HepG2 (cell line): ENCODE measurements around the gene TCF7L2. TPM values are rescaled to one million over a fixed set of nuclear protein-coding genes. Genes with fewer than 3 reads are reported as not detected.

Experiments
- CHD2 ChIP-seq: IDR thresholded peaks from 2 replicates; pipeline ENCODE4 v1.6.1; 2011; ENCODE audit warnings: low read depth, low read length, improper control_type of control experiment
- CREM ChIP-seq, 2 experiments: sonication (generic) in 1 of 2; formaldehyde crosslinking in 1 of 2; IDR thresholded peaks; 2 replicates each; pipeline versions ENCODE4 v1.4.0 to v1.6.1; 2016 to 2020; ENCODE audit warnings: antibody characterized with exemption in 1 of 2, mild to moderate bottlenecking in 1 of 2, missing genetic modification reagents in 1 of 2
- FOSL2 ChIP-seq: sonication (generic); formaldehyde crosslinking; IDR thresholded peaks from 2 replicates; pipeline ENCODE4 v1.4.0; 2020; ENCODE audit warnings: missing genetic modification reagents
- FOXA3 ChIP-seq: IDR thresholded peaks from 2 replicates; pipeline ENCODE4 v1.6.1; 2016; ENCODE audit warnings: missing genetic modification reagents, missing compliant biosample characterization
- HOXA7 ChIP-seq: sonication (generic); formaldehyde crosslinking; IDR thresholded peaks from 2 replicates; pipeline ENCODE4 v1.8.1; 2022; ENCODE audit warnings: mild to moderate bottlenecking, missing genetic modification reagents, moderate library complexity
- MED8 ChIP-seq: sonication (generic); formaldehyde crosslinking; IDR thresholded peaks from 2 replicates; pipeline ENCODE4 v1.8.1; 2023; ENCODE audit warnings: mild to moderate bottlenecking, missing genetic modification reagents; ENCODE audit not compliant: insufficient replicate concordance
- RARA ChIP-seq: IDR thresholded peaks from 2 replicates; pipeline ENCODE4 v1.6.1; 2016; ENCODE audit warnings: missing genetic modification reagents, missing compliant biosample characterization
- RXRA ChIP-seq: sonication (generic); formaldehyde crosslinking; IDR thresholded peaks from 2 replicates; pipeline ENCODE4 v1.5.1; 2020; ENCODE audit warnings: missing genetic modification reagents
- SNAI1 ChIP-seq: sonication (generic); formaldehyde crosslinking; IDR thresholded peaks from 2 replicates; pipeline ENCODE4 v1.5.0; 2020; ENCODE audit warnings: mild to moderate bottlenecking, missing genetic modification reagents, borderline replicate concordance
- SP5 ChIP-seq: IDR thresholded peaks from 2 replicates; pipeline ENCODE4 v1.6.1; 2016; ENCODE audit warnings: low read depth, borderline replicate concordance
- TCF7 ChIP-seq: sonication (generic); IDR thresholded peaks from 2 replicates; pipeline ENCODE4 v1.6.1; 2016; ENCODE audit warnings: antibody characterized with exemption, low read depth
- ZBTB42 ChIP-seq: sonication (generic); formaldehyde crosslinking; IDR thresholded peaks from 2 replicates; pipeline ENCODE4 v1.5.0; 2020; ENCODE audit warnings: mild to moderate bottlenecking, missing genetic modification reagents
- ZNF543 ChIP-seq: sonication (generic); formaldehyde crosslinking; IDR thresholded peaks from 2 replicates; pipeline ENCODE4 v1.4.0; 2020; ENCODE audit warnings: mild to moderate bottlenecking, missing genetic modification reagents
- ZNF879 ChIP-seq: sonication (generic); formaldehyde crosslinking; IDR thresholded peaks from 2 replicates; pipeline ENCODE4 v1.8.1; 2023; ENCODE audit warnings: missing genetic modification reagents
- polyA plus RNA-seq, 8 experiments: library from polyadenylated mRNA; depleted of rRNA in 3 of 8; stranded (reverse) in 7 of 8; unstranded in 1 of 8; fragments of >200 nt; fragmentation: Illumina TruSeq in 4 of 8; extraction: Trizol in 4 of 8; gene quantifications; 2 replicates each; pipeline versions ENCODE4 v1.2.1 to v1.2.3, GENCODE V29; 2011 to 2016; ENCODE audit warnings: low read depth in 4 of 8, missing spikeins in 1 of 8, mixed read lengths in 1 of 8; ENCODE audit not compliant: insufficient read depth in 1 of 8
- total RNA-seq, 5 experiments: library from RNA; depleted of rRNA; stranded (reverse); fragments of >200 nt; fragmentation: Illumina TruSeq; extraction: Trizol; gene quantifications; 2 replicates each; pipeline ENCODE4 v1.2.3, GENCODE V29; 2016; ENCODE audit warnings: low read depth in 1 of 5
- TF ChIP-seq, protein P1 (sequence below): sonication (generic); formaldehyde crosslinking; IDR thresholded peaks from 2 replicates; pipeline ENCODE4 v1.4.0; 2020; ENCODE audit warnings: missing genetic modification reagents
- TF ChIP-seq, protein P2 (sequence below): sonication (generic); formaldehyde crosslinking; IDR thresholded peaks from 2 replicates; pipeline ENCODE4 v1.5.1; 2020; ENCODE audit warnings: mild to moderate bottlenecking, missing genetic modification reagents, moderate library complexity
- TF ChIP-seq, protein P3 (sequence below): IDR thresholded peaks from 2 replicates; pipeline ENCODE4 v1.6.1; 2016; ENCODE audit warnings: low read depth, control low read depth
- TF ChIP-seq, protein P4 (sequence below): sonication (generic); formaldehyde crosslinking; IDR thresholded peaks from 2 replicates; pipeline ENCODE4 v1.5.0; 2020; ENCODE audit warnings: missing genetic modification reagents, mild to moderate bottlenecking, borderline replicate concordance

TCF7L2 gene
- total and polyA plus RNA-seq, 2 of the 13 experiments (the other 11 are each of a cell fraction or from before 2014, with no cell fraction given), result 3.9 to 13.7 TPM

GRCh38 chr10:112969542-112969941 is 19.5 kb downstream of the TCF7L2 start (continued):
- TF ChIP-seq, protein P1, sequence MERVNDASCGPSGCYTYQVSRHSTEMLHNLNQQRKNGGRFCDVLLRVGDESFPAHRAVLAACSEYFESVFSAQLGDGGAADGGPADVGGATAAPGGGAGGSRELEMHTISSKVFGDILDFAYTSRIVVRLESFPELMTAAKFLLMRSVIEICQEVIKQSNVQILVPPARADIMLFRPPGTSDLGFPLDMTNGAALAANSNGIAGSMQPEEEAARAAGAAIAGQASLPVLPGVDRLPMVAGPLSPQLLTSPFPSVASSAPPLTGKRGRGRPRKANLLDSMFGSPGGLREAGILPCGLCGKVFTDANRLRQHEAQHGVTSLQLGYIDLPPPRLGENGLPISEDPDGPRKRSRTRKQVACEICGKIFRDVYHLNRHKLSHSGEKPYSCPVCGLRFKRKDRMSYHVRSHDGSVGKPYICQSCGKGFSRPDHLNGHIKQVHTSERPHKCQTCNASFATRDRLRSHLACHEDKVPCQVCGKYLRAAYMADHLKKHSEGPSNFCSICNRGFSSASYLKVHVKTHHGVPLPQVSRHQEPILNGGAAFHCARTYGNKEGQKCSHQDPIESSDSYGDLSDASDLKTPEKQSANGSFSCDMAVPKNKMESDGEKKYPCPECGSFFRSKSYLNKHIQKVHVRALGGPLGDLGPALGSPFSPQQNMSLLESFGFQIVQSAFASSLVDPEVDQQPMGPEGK (CRISPR knock-in tag), result peak; percentile 42; the same call in 1 of the 2 replicates
- TF ChIP-seq CREM (IDR thresholded peaks at IDR 0.05) (peak; percentile 43; the same call in 1 of the 2 replicates), CREM (CRISPR knock-in tag; IDR thresholded peaks at IDR 0.05) (no peak), ZBTB42 (CRISPR knock-in tag) (peak; percentile 99), CHD2 (no peak), HOXA7 (CRISPR knock-in tag) (no peak), ZNF879 (CRISPR knock-in tag) (no peak), ZNF543 (CRISPR knock-in tag) (0 out of 2 replicates have a peak, but pooled peaks have one; percentile 32), FOXA3 (CRISPR knock-in tag) (peak; percentile 47), RARA (CRISPR knock-in tag) (0 out of 2 replicates have a peak, but pooled peaks have one; percentile 8), SP5 (CRISPR knock-in tag) (peak; percentile 91), FOSL2 (CRISPR knock-in tag) (peak; percentile 43; the same call in 1 of the 2 replicates), SNAI1 (CRISPR knock-in tag) (0 out of 2 replicates have a peak, but pooled peaks have one; percentile 73), RXRA (CRISPR knock-in tag) (peak; percentile 36; the same call in 1 of the 2 replicates), MED8 (CRISPR knock-in tag) (peak; percentile 55), TCF7 (peak; percentile 37; the same call in 1 of the 2 replicates)
- TF ChIP-seq, protein P2, sequence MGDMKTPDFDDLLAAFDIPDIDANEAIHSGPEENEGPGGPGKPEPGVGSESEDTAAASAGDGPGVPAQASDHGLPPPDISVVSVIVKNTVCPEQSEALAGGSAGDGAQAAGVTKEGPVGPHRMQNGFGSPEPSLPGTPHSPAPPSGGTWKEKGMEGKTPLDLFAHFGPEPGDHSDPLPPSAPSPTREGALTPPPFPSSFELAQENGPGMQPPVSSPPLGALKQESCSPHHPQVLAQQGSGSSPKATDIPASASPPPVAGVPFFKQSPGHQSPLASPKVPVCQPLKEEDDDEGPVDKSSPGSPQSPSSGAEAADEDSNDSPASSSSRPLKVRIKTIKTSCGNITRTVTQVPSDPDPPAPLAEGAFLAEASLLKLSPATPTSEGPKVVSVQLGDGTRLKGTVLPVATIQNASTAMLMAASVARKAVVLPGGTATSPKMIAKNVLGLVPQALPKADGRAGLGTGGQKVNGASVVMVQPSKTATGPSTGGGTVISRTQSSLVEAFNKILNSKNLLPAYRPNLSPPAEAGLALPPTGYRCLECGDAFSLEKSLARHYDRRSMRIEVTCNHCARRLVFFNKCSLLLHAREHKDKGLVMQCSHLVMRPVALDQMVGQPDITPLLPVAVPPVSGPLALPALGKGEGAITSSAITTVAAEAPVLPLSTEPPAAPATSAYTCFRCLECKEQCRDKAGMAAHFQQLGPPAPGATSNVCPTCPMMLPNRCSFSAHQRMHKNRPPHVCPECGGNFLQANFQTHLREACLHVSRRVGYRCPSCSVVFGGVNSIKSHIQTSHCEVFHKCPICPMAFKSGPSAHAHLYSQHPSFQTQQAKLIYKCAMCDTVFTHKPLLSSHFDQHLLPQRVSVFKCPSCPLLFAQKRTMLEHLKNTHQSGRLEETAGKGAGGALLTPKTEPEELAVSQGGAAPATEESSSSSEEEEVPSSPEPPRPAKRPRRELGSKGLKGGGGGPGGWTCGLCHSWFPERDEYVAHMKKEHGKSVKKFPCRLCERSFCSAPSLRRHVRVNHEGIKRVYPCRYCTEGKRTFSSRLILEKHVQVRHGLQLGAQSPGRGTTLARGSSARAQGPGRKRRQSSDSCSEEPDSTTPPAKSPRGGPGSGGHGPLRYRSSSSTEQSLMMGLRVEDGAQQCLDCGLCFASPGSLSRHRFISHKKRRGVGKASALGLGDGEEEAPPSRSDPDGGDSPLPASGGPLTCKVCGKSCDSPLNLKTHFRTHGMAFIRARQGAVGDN (CRISPR knock-in tag), result no peak
- TF ChIP-seq, protein P3, sequence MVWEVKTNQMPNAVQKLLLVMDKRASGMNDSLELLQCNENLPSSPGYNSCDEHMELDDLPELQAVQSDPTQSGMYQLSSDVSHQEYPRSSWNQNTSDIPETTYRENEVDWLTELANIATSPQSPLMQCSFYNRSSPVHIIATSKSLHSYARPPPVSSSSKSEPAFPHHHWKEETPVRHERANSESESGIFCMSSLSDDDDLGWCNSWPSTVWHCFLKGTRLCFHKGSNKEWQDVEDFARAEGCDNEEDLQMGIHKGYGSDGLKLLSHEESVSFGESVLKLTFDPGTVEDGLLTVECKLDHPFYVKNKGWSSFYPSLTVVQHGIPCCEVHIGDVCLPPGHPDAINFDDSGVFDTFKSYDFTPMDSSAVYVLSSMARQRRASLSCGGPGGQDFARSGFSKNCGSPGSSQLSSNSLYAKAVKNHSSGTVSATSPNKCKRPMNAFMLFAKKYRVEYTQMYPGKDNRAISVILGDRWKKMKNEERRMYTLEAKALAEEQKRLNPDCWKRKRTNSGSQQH (CRISPR knock-in tag), result no peak
- TF ChIP-seq, protein P4, sequence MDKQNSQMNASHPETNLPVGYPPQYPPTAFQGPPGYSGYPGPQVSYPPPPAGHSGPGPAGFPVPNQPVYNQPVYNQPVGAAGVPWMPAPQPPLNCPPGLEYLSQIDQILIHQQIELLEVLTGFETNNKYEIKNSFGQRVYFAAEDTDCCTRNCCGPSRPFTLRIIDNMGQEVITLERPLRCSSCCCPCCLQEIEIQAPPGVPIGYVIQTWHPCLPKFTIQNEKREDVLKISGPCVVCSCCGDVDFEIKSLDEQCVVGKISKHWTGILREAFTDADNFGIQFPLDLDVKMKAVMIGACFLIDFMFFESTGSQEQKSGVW, result no peak
